T-helper 17 cell (primary cell): ENCODE data around the gene LSAMP. TPM values are rescaled to one million over a fixed set of nuclear protein-coding genes. Genes with fewer than 3 reads are reported as not detected.
"Not testable (repeated sequence)": the region's sequence is repeated elsewhere in the genome, so short reads cannot be mapped to it uniquely, and the experiment has no call there.

Experiments
- ATAC-seq: fragments of 150-1000 bp; cut with Tn5 transposase; 2 replicates; pipeline ENCODE4 v1.10.0; 2021; ENCODE audit warnings: mild to moderate bottlenecking, moderate library complexity
- DNase-seq, 3 donors: peaks; one replicate each; pipeline versions ENCODE4 v3.0.0 to v3.0.0-alpha.2; 2020 to 2021
- H3K9me3 ChIP-seq: one replicate; pipeline ENCODE4 v1.7.0; 2013; ENCODE audit warnings: low read length, mild to moderate bottlenecking; ENCODE audit not compliant: control insufficient read depth, poor library complexity, severe bottlenecking
- H3K27ac Mint-ChIP-seq: one replicate; pipeline ENCODE4 v1.8.0; 2022; ENCODE audit warnings: mild to moderate bottlenecking, moderate library complexity, mixed read lengths
- H3K27me3 Mint-ChIP-seq: one replicate; pipeline ENCODE4 v1.8.0; 2022; ENCODE audit warnings: mixed read lengths
- H3K36me3 Mint-ChIP-seq: one replicate; pipeline ENCODE4 v1.8.0; 2022; ENCODE audit warnings: low read depth, mixed read lengths
- H3K4me1 Mint-ChIP-seq: one replicate; pipeline ENCODE4 v1.8.0; 2022; ENCODE audit warnings: mild to moderate bottlenecking, mixed read lengths
- H3K4me3 Mint-ChIP-seq: one replicate; pipeline ENCODE4 v1.8.0; 2022; ENCODE audit warnings: mild to moderate bottlenecking, moderate library complexity, mixed read lengths
- total RNA-seq, 4 donors: library from RNA in 2 of 4; stranded (reverse) in 2 of 4; gene quantifications; one replicate each; pipeline ENCODE4 v1.2.3 and lab custom pipeline; 2022 to 2026

LSAMP gene
- total RNA-seq, 2 donors from 2014 or later = not detected

- Mint-ChIP-seq H3K4me1 (no peaks in the 10 kb centered on the region), H3K4me3 (no peak overlapping the region), H3K27ac (no peak overlapping the region), H3K27me3 (peaks cover 16% of the 10 kb centered on the region), H3K36me3 (no peaks in the 10 kb centered on the region)
- no peak for ATAC-seq
- no peaks in the 10 kb centered on the region for H3K9me3 ChIP-seq
- DNase-seq = no peak
These were observed 684.6 kb downstream of the LSAMP start for GRCh38 chr3:115760716-115761115.

DNA sequence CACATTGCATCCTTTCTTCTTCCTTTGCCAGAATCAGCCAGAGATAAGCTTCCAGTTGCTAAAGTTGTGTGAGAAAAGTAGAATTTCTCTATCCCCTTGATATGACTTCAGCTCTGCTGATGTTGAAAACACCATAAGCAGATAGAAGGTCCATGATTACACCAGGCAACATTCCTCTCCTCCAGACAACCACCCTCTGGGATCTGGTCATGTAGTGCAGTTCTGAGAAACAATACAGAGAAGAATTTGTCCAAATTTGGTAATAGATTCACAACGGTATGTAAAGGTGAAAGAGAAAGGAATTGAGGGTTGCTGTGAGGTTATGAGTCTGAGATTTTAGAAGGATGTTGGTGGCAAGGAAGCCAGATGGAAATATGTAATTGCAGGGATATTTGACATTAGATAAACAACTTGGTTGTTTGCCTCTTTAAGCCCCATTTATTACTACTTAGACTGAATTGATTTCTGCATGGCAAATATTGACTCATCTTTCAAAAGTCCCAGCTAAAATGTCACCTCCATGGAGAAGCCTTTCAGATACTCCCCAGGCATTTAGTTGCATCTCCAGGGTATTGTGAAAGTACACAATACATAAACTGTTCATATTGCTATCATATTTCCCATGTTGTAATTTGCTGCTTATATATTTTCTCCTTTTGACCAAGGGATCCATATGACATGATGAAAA is 687.1 kb downstream of the LSAMP start:
- Mint-ChIP-seq H3K36me3 (peaks cover 2% of the 10 kb centered on the region), H3K27me3 (peaks cover 12% of the 10 kb centered on the region), H3K4me1 (no peaks in the 10 kb centered on the region), H3K27ac (no peak overlapping the region), H3K4me3 (no peak overlapping the region)
- H3K9me3 ChIP-seq = no peaks in the 10 kb centered on the region
- DNase-seq (no peak), ATAC-seq (no peak)

DNA sequence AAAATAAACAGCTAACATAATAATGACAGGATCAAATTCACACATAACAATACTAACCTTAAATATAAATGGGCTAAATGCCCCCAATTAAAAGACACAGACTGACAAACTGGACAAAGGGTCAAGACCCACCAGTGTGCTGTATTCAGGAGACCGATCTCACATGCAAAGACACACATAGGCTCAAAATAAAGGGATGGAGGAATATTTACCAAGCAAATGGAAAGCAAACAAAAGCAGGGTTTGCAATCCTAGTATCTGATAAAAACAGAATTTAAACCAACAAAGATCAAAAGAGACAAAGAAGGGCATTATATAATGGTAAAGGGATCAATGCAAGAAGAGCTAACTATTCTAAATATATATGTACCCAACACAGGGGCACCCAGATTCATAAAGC is 692.3 kb downstream of the LSAMP start:
- ATAC-seq, H3K36me3 Mint-ChIP-seq, H3K4me3 Mint-ChIP-seq, H3K4me1 Mint-ChIP-seq, H3K9me3 ChIP-seq, DNase-seq, H3K27ac Mint-ChIP-seq: not testable (repeated sequence)
- peaks cover 21% of the 10 kb centered on the region for H3K27me3 Mint-ChIP-seq
